ENCODE measurements around the gene TXNDC11. TPM values are rescaled to one million over a fixed set of nuclear protein-coding genes. Genes with fewer than 3 reads are reported as not detected.

TXNDC11 gene
- total RNA-seq, 1 donor from 2014 or later = 99.2 TPM

DNA sequence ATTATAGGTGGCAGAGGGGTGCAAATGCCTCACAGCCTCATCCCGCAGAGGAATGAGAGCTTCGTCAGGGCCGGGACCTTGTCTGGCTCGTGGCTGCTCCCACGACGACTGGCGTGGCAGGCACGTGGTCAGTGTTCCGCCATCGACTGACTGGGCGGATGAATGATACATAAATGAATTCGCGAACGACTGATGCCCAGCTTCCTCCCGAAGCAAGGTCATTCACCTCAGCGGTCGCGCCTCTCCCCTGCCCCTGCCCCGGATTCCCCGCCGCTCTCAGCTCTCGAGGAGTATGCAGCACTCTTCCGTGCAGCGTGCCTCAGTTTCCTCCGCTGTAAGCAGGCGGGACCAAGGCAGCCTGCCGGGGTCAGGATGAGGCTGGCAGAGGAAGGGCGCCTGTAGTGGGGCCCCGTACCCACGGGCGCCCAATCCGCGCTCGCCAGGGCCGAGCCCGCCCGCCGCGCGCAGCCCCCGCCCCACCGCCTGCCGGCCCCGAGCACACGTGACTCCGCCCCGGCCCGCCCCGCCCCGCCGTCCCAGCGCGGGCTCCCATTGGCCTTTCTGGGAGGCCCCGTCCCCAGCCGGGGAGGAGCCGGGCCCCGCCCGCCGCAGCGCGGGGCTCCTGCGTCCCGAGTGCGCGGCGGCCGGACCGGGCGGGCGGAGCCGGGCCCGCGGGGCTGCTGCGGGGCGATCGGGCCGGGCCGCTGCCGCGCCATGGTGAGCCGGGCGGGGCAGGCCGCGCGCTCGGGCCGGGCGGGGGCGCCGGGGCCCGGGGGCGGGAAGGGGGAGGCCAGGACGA, 74.6 kb downstream of the TXNDC11 start, which contains the start of gene SNN:
Gene SNN (plus strand): TSS at position 632 of the 799 bp plus-strand sequence. CDS start 7,605 bp downstream, outside the sequence.
- peak; percentile 94 for ATAC-seq
- DNase-seq = peak; percentile 95
- TF ChIP-seq, protein P1, sequence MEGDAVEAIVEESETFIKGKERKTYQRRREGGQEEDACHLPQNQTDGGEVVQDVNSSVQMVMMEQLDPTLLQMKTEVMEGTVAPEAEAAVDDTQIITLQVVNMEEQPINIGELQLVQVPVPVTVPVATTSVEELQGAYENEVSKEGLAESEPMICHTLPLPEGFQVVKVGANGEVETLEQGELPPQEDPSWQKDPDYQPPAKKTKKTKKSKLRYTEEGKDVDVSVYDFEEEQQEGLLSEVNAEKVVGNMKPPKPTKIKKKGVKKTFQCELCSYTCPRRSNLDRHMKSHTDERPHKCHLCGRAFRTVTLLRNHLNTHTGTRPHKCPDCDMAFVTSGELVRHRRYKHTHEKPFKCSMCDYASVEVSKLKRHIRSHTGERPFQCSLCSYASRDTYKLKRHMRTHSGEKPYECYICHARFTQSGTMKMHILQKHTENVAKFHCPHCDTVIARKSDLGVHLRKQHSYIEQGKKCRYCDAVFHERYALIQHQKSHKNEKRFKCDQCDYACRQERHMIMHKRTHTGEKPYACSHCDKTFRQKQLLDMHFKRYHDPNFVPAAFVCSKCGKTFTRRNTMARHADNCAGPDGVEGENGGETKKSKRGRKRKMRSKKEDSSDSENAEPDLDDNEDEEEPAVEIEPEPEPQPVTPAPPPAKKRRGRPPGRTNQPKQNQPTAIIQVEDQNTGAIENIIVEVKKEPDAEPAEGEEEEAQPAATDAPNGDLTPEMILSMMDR (IDR thresholded peaks at IDR 0.05) = no peak
- Histone ChIP-seq H3K9me3 (no peaks in the 10 kb centered on the region), H3K4me1 (peaks cover 31% of the 10 kb centered on the region), H3K27me3 (no peaks in the 10 kb centered on the region), H3K27ac (peak within 1 kb of the TSS; percentile 74), H3K36me3 (no peaks in the 10 kb centered on the region), H3K4me3 (peak within 1 kb of the TSS; percentile 85)
- intact Hi-C loops (cut with DNase I) = no loop called here

- Histone ChIP-seq H3K27me3 (no peaks in the 10 kb centered on the region), H3K27ac (no peak overlapping the region), H3K4me3 (peak overlapping the region; percentile 57), H3K36me3 (no peaks in the 10 kb centered on the region), H3K9me3 (no peaks in the 10 kb centered on the region), H3K4me1 (peaks cover 24% of the 10 kb centered on the region)
- ATAC-seq (no peak), DNase-seq (no peak)
- TF ChIP-seq, protein P1 (IDR thresholded peaks at IDR 0.05) = no peak
- intact Hi-C loops (cut with DNase I) = no loop called here
Observed at GRCh38 chr16:11667221-11667823, 75.3 kb downstream of the TXNDC11 start.

- Histone ChIP-seq H3K27ac (no peak overlapping the region), H3K9me3 (no peaks in the 10 kb centered on the region), H3K27me3 (no peaks in the 10 kb centered on the region), H3K4me3 (no peak overlapping the region), H3K36me3 (no peaks in the 10 kb centered on the region), H3K4me1 (peaks cover 20% of the 10 kb centered on the region)
- DNase-seq = no peak
- intact Hi-C loops (cut with DNase I) = no loop called here
- TF ChIP-seq, protein P1 (IDR thresholded peaks at IDR 0.05) = no peak
- ATAC-seq = no peak
Observed at GRCh38 chr16:11666103-11667055, 76.3 kb downstream of the TXNDC11 start.

DNA sequence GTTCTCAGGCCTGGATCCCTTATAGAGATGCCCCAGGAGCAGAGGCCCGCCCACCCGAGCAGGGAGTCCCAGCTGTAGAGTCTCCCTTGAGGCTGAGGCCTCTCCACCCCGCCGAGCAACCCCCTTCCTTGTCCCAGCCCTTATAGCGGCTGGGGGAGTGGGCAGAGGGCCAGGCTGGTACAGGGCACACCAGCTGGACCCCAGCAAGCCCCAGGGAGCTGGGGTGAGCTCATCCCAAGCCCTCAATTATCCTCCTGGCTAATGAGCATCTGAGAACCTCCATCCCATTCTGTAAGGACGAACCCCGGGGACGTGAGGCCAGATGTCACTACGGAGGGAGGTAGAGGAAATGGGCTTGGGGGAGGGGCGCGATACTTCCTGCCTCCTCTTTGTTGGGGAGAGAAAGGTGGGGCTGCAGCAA, 77.6 kb downstream of the TXNDC11 start:
- H3K9me3 ChIP-seq = no peaks in the 10 kb centered on the region
- H3K4me1 ChIP-seq = peaks cover 14% of the 10 kb centered on the region
- H3K27ac ChIP-seq = no peak overlapping the region
- no peak for ATAC-seq
- intact Hi-C loops (cut with DNase I) = no loop called here
- no peak for DNase-seq
- no peaks in the 10 kb centered on the region for H3K27me3 ChIP-seq
- no peaks in the 10 kb centered on the region for H3K36me3 ChIP-seq
- TF ChIP-seq, protein P1 (IDR thresholded peaks at IDR 0.05) = no peak
- no peak overlapping the region for H3K4me3 ChIP-seq

GRCh38 chr16:11662582-11662981, 80.1 kb downstream of the TXNDC11 start:
- Histone ChIP-seq H3K27me3 (no peaks in the 10 kb centered on the region), H3K36me3 (no peaks in the 10 kb centered on the region), H3K9me3 (no peaks in the 10 kb centered on the region), H3K4me1 (peaks cover under 1% of the 10 kb centered on the region), H3K4me3 (no peak overlapping the region), H3K27ac (no peak overlapping the region)
- no peak for DNase-seq
- ATAC-seq = no peak
- intact Hi-C loops (cut with DNase I) = no loop called here
- TF ChIP-seq, protein P1 (IDR thresholded peaks at IDR 0.05) = no peak

Measured in upper lobe of right lung (tissue), 1 donor.